ENCODE measurements around the gene SDS. TPM values are rescaled to one million over a fixed set of nuclear protein-coding genes. Genes with fewer than 3 reads are reported as not detected.

The SDS gene
- total RNA-seq, 1 donor from 2014 or later = not detected

DNA sequence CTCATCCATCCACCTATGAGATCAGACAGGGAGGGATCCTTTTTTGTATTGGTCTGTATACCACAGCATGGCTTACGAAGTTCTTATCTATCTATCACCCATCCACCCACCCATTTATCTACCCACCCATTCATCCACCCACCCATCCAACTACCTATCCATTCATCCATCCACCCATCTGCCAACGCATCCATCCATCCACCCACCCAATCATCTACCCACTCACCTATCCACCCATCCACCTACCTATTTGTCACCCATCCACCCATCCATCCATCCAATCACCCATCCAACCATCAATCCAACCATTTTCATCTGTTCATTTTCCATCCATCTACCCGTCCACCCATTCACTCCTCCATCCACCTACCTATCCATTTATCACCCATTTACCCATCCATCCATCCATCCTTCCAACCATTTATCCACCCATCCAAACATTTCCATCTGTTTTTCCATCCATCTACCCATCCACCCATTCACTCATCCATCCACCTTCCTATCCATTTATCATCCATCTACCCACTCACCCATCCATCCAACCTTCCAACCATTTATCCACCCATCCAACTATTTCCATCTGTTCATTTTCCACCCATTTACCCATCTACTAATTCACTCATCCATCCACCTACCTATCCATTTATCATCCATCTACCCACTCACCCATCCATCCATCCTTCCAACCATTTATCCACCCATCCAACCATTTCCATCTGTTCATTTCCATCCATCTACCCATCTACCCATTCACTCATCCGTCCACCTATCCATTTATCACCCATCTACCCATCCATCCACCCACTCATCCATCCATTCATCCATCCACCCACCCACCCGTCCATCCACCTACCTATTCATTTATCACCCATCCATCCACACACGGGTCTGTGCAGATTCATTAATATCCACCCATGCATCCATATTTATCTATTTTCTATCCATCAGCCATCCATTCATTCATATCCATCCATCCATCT is 13.3 kb downstream of the SDS start:
- TF ChIP-seq, protein P1, sequence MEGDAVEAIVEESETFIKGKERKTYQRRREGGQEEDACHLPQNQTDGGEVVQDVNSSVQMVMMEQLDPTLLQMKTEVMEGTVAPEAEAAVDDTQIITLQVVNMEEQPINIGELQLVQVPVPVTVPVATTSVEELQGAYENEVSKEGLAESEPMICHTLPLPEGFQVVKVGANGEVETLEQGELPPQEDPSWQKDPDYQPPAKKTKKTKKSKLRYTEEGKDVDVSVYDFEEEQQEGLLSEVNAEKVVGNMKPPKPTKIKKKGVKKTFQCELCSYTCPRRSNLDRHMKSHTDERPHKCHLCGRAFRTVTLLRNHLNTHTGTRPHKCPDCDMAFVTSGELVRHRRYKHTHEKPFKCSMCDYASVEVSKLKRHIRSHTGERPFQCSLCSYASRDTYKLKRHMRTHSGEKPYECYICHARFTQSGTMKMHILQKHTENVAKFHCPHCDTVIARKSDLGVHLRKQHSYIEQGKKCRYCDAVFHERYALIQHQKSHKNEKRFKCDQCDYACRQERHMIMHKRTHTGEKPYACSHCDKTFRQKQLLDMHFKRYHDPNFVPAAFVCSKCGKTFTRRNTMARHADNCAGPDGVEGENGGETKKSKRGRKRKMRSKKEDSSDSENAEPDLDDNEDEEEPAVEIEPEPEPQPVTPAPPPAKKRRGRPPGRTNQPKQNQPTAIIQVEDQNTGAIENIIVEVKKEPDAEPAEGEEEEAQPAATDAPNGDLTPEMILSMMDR (conservative IDR thresholded peaks at IDR 0.05; ENCODE audit: low read depth, low read length) = no peak
- H3K4me3 ChIP-seq (ENCODE audit: low read depth, low read length) = no peak overlapping the region
- DNase-seq (ENCODE audit: low read depth) = no peak

DNA sequence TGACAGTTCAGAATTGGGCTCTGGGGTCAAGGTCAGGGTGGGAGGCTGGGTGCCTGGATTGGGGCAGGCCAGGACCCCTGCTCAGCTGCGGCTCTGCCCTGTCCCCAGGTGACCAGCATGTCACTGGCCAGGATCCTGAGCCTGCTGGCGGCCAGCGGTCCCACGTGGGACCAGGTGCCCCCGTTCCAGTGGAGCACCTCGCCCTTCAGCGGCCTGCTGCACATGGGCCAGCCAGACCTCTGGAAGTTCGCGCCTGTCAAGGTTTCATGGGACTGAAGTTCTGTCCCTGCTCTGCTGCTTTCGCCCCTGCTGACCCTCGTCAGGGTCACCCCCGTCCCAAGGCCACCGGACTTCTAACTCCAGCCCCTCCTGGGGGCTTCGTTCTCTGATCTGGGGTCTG is 15.3 kb downstream of the SDS start:
- TF ChIP-seq, protein P1 (conservative IDR thresholded peaks at IDR 0.05; ENCODE audit: low read depth, low read length) = no peak
- DNase-seq (ENCODE audit: low read depth) = no peak
- no peak overlapping the region for H3K4me3 ChIP-seq (ENCODE audit: low read depth, low read length)

DNA sequence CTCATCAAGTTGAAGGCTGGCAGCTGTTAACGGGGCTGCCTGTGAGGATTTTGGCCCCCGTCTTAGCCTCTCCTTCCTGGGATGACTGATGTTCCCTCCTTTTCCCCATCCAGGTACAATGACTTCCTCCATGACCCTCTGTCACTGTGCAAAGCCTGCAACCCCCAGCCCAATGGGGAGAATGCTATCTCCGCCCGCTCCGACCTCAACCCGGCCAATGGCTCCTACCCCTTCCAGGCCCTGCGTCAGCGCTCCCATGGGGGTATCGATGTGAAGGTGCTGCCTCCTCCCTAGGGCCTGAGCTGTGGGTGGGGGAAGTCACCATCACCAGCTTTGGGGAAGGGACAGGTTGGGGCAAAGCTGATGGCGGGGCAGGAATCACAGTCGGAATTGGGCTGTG is 16.1 kb downstream of the SDS start:
- no peak for DNase-seq (ENCODE audit: low read depth)
- H3K4me3 ChIP-seq (ENCODE audit: low read depth, low read length) = no peak overlapping the region
- TF ChIP-seq, protein P1 (conservative IDR thresholded peaks at IDR 0.05; ENCODE audit: low read depth, low read length) = no peak

DNA sequence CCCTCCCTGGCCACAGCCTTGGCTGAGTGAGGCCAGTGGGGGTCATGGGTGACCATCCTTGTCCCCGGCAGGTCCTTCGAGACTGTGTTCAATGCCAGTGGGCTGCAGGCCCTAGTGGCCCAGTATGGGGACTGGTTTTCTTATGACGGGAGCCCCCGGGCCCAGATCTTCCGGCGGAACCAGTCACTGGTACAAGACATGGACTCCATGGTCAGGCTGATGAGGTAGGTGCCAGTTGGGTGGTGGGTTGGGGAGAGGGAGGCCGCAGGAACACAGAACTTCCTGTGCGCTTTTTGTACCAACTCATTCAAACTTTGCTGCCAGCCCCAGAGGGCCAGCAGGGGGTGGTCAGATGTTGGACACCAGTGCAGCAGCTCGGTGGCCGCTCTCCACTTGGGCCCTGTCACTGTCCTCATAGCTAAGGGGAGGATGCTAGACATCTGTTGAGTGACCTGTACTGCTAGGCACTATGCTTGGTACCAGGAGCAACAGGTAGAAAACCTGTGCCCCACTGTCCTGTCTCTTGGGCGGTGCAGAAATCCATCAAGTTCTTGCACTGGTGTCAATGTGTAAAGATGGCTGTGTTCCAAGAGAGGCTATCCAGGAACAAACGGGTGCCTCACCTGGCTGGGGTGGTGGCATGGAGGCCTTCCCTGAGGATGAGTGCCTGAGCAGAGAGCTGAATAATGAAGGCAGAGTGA is 16.7 kb downstream of the SDS start:
- no peak for DNase-seq (ENCODE audit: low read depth)
- TF ChIP-seq, protein P1 (conservative IDR thresholded peaks at IDR 0.05; ENCODE audit: low read depth, low read length) = no peak
- no peak overlapping the region for H3K4me3 ChIP-seq (ENCODE audit: low read depth, low read length)

DNA sequence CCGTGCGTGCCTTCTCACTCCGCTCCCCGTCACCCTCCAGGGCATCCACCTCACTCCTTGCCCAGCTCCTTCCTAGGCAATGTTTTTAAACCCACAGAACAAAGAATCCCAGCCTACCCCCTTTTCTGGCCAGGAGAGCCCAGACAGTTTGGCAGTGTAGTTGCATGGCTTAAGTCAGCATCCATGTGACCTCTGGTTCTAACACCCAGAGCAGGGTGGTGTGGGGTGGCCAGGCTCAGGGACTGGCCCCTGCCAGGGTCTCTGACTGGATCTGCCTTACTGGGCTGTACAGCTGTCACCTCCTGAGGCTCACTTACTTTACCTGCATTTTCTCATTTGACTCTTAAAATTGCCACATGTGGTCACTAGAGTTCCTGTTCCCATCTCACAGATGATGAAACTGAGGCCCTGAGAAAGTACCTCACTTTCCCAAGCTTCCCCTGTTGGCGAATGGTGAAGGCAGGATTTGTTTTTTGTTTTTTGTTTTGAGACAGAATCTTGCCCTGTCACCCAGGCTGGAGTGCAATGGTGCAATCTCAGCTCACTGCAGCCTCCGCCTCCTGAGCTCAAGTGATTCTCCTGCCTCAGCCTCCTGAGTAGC is 18.3 kb downstream of the SDS start:
- TF ChIP-seq, protein P1 (conservative IDR thresholded peaks at IDR 0.05; ENCODE audit: low read depth, low read length) = no peak
- no peak overlapping the region for H3K4me3 ChIP-seq (ENCODE audit: low read depth, low read length)
- no peak for DNase-seq (ENCODE audit: low read depth)

DNA sequence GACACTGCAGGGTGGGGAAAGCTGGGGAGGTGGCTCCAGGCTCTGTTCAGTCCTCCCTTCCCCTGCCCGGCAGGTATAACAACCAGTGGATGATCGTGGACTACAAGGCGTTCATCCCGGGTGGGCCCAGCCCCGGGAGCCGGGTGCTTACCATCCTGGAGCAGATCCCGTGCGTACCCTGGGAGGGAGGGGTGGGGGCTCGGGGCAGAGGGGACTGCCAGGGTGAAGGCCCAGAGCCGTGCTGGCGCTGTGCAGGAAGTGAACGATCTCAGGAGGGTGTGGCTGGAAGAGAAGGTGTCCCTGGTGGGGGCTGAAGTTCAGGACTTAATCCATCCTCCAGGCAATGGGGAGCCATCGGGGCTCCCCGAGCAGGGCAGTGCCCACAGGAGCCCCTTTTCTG is 18.9 kb downstream of the SDS start:
- TF ChIP-seq, protein P1 (conservative IDR thresholded peaks at IDR 0.05; ENCODE audit: low read depth, low read length) = no peak
- no peak for DNase-seq (ENCODE audit: low read depth)
- H3K4me3 ChIP-seq (ENCODE audit: low read depth, low read length) = no peak overlapping the region
